Embryonic facial prominence (tissue), 1 donor: ENCODE results near the gene TCF7.

Experiments used
- DNase-seq: peaks from one replicate; pipeline ENCODE4 v3.0.0-alpha.2; 2016; ENCODE audit errors: extremely low spot score

The TCF7 gene

GRCh38 chr5:134090522-134090921 lies 24.0 kb upstream of the TCF7 start:
- no peak for DNase-seq

- DNase-seq: no peak
These were observed 22.8 kb upstream of the TCF7 start for GRCh38 chr5:134091626-134092121.

GRCh38 chr5:134092875-134093274 lies 21.6 kb upstream of the TCF7 start:
- DNase-seq: no peak

GRCh38 chr5:134093351-134093750 lies 21.1 kb upstream of the TCF7 start:
- no peak for DNase-seq

GRCh38 chr5:134095293-134095692 lies 19.2 kb upstream of the TCF7 start:
- no peak for DNase-seq

GRCh38 chr5:134095887-134096589 lies 18.4 kb upstream of the TCF7 start:
- no peak for DNase-seq

- DNase-seq: peak; percentile 47
These were observed 17.2 kb upstream of the TCF7 start for GRCh38 chr5:134097211-134097749.

- DNase-seq: no peak
These were observed 15.8 kb upstream of the TCF7 start for GRCh38 chr5:134098690-134099089.

DNA sequence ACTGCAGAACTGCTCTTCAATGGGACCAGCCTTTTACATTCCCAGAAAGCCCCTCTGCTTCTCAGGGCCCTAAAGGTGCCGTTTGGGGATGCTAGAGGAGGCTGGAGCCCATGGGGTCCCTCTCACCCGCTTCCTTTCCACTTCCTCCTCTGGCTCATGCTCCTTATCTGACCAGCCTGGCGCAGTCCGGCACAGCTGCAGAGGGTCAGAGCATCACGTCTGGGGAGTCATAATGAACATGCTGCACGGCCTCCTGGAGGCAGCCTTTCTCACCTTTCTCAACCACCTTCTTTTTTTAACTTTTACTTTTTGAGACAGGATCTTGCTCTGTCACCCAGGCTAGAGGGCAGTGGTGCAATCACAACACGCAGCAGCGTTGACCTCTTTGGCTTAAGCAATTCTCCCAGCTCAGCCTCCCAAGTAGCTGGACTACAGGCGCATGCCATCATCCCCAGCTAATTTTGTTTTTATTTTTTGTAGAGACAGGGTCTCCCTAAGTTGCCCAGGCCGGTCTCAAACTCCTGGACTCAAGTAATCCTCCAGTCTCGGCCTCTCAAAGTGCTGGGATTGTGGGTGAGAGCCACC lies 15.1 kb upstream of the TCF7 start:
- no peak for DNase-seq

DNA sequence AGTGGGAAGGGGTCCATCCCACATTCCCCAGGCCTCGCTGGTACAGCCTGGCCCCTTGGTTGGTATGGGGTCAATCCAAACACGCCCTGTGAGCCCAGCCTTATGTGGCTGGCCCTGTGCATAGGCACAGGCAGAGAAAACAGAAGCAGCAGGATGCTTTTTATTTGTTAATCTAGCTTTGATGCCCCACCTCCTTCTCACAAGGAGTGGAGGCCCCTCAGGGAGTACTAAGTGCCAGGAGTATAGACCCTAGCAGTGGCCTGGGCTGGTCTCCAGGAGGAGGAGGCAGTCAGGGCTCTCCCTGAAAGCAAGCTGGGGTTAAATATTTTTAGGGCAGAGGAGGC lies 14.6 kb upstream of the TCF7 start:
- no peak for DNase-seq

- no peak for DNase-seq
These were observed 14.0 kb upstream of the TCF7 start for GRCh38 chr5:134100283-134101091.

GRCh38 chr5:134101686-134102439 lies 12.6 kb upstream of the TCF7 start:
- no peak for DNase-seq

DNA sequence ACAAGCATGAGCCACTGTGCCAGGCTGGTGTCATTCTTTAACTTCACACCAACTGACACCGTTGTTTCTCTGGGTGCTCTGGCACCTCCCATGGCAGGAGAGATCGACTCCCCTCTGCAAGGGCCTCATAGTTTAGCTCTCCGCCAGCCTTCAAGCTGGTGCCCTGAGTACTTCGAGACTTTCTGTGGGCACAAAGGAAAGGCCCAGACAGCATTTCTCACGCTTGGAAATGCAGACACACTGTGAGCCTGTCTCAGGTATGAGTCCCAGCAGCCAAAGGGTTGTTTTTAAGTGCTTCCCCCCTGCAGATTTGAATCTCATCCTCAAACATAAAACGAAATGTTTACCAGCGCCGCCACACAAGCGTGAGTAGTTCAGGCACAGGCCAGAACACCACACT lies 11.1 kb upstream of the TCF7 start:
- DNase-seq: no peak

GRCh38 chr5:134103998-134104654 lies 10.4 kb upstream of the TCF7 start:
- DNase-seq: no peak

- DNase-seq: no peak
These were observed 7.3 kb upstream of the TCF7 start for GRCh38 chr5:134106991-134107701.

- DNase-seq: no peak
These were observed 6.7 kb upstream of the TCF7 start for GRCh38 chr5:134107779-134108178.

- no peak for DNase-seq
These were observed 4.1 kb upstream of the TCF7 start for GRCh38 chr5:134110382-134110781.

DNA sequence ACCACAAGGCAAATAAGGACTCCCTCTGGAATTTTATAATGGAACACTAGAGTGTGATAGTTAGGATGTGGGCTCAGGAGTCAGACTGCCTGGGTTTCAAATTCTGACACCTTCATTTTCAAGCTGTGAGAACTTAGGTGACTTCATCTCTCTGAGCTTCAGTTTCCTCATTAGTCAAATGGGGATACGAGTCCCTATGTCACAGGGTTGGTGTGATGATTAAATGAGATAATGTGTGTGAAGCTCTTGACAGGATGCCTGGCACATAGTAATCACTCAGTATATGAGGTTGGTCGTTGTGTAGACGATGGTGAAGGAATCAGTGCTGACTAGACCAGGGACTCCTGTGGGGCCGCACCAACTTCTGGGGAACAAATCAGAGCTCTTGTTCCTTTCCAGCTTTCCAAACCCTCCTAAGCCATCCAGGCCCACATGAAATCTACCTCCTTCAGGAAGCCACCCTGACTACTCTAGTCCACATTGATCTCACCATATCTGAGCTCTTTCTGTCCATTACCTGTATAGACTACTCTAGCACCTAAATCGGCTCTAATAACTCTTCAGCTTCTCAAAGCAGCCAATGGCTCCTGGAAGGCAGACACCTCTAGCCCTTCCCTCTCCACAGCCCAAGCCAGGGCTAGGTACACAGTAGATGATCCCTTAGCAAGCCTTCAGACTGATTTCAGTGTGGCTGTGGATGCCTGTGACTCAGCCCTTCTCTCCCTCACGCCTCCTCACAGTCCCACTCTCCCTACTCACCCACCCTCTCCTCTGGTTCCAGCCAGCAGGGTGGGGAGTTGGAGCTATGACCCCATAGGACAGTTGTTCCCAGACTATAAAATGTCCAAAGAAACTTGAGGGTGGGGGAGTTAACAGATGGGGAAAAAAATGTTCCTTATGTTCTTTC lies 2.5 kb upstream of the TCF7 start:
- no peak for DNase-seq

- no peak for DNase-seq
These were observed 1.6 kb upstream of the TCF7 start for GRCh38 chr5:134112726-134113362.
